Fibroblast of skin of left quadriceps (primary cell): Measurements from ENCODE around the gene RGS3.

Source experiments
- DNase-seq, 2 experiments: peaks; one replicate each; pipeline ENCODE4 v3.0.0-alpha.2; 2013; ENCODE audit warnings: low read depth in 2 of 2

Gene RGS3

GRCh38 chr9:113465599-113466140, 2.1 kb downstream of the RGS3 start:
- no peak for DNase-seq

- no peak for DNase-seq
These were observed 3.7 kb downstream of the RGS3 start for GRCh38 chr9:113467183-113467582.

GRCh38 chr9:113468716-113469448, 5.4 kb downstream of the RGS3 start:
- no peak for DNase-seq

- DNase-seq = no peak
These were observed 7.6 kb downstream of the RGS3 start for GRCh38 chr9:113471143-113471542.

GRCh38 chr9:113471566-113471965, 8.0 kb downstream of the RGS3 start:
- no peak for DNase-seq

- no peak for DNase-seq
These were observed 8.7 kb downstream of the RGS3 start for GRCh38 chr9:113472199-113472598.

- DNase-seq = no peak
These were observed 11.0 kb downstream of the RGS3 start for GRCh38 chr9:113474360-113475028.

- no peak for DNase-seq
These were observed 11.5 kb downstream of the RGS3 start for GRCh38 chr9:113475031-113475430.

GRCh38 chr9:113475992-113476391, 12.5 kb downstream of the RGS3 start:
- DNase-seq = no peak

- DNase-seq = no peak
These were observed 13.0 kb downstream of the RGS3 start for GRCh38 chr9:113476511-113476916.

GRCh38 chr9:113477058-113477457, 13.5 kb downstream of the RGS3 start:
- no peak for DNase-seq

- DNase-seq = no peak
These were observed 14.1 kb downstream of the RGS3 start for GRCh38 chr9:113477661-113478060.

GRCh38 chr9:113479174-113479621, 15.7 kb downstream of the RGS3 start:
- DNase-seq = no peak

- DNase-seq = no peak
These were observed 17.1 kb downstream of the RGS3 start for GRCh38 chr9:113480612-113481011.

- no peak for DNase-seq
These were observed 17.8 kb downstream of the RGS3 start for GRCh38 chr9:113481176-113481787.

GRCh38 chr9:113482341-113482740, 18.8 kb downstream of the RGS3 start:
- DNase-seq = no peak

- DNase-seq = no peak
These were observed 19.6 kb downstream of the RGS3 start for GRCh38 chr9:113482991-113483675.

GRCh38 chr9:113483676-113484257, 20.2 kb downstream of the RGS3 start:
- DNase-seq = no peak

GRCh38 chr9:113484258-113484730, 20.8 kb downstream of the RGS3 start:
- no peak for DNase-seq

- DNase-seq = no peak
These were observed 22.2 kb downstream of the RGS3 start for GRCh38 chr9:113485761-113486115.

- DNase-seq = no peak
These were observed 22.8 kb downstream of the RGS3 start for GRCh38 chr9:113486327-113486726.

- DNase-seq = no peak
These were observed 24.5 kb downstream of the RGS3 start for GRCh38 chr9:113488071-113488470.
